BJ (cell line): Measurements from ENCODE around the gene ACADSB. TPM values are rescaled to one million over a fixed set of nuclear protein-coding genes. Genes with fewer than 3 reads are reported as not detected.

ENCODE experiments used
- CTCF ChIA-PET: fragments of 350-600 bp; formaldehyde crosslinking; extraction: SDS; loops from one replicate; lab custom pipeline; 2021; ENCODE audit warnings: antibody characterized with exemption, inconsistent platforms; lab: Yijun Ruan, JAX
- POLR2A ChIA-PET: fragments of 300-600 bp; sonication (Branson Sonifier 250); formaldehyde crosslinking; extraction: SDS; loops from one replicate; lab custom pipeline; 2021; ENCODE audit warnings: antibody characterized with exemption; lab: Charles Lee
- DNase-seq: peaks from one replicate; pipeline ENCODE4 v3.0.0-alpha.2; 2011; ENCODE audit warnings: low read depth
- H3K27me3 ChIP-seq: 2 replicates; pipeline ENCODE4 v1.6.0; 2011; ENCODE audit warnings: low read length; ENCODE audit not compliant: control insufficient read depth, insufficient read depth
- H3K36me3 ChIP-seq: 2 replicates; pipeline ENCODE4 v1.5.1; 2011; ENCODE audit warnings: low read length; ENCODE audit not compliant: control insufficient read depth, insufficient read depth
- H3K4me3 ChIP-seq: 2 replicates; pipeline ENCODE4 v1.5.1; 2011; ENCODE audit warnings: low read depth, mild to moderate bottlenecking, control low read depth, low read length
- CTCF ChIP-seq: IDR thresholded peaks from 2 replicates; pipeline ENCODE4 v1.5.1; 2011; ENCODE audit warnings: low read depth, mild to moderate bottlenecking, control low read depth, inconsistent platforms, low read length, moderate library complexity; ENCODE audit not compliant: insufficient read depth
- polyA plus RNA-seq: library from polyadenylated mRNA; depleted of rRNA; stranded (reverse); fragments of >200 nt; gene quantifications from 2 replicates; pipeline ENCODE4 v1.2.3, GENCODE V29; 2011

Gene ACADSB
- polyA plus RNA-seq, 1 experiment: 5.2 TPM

- ChIA-PET CTCF (no interaction called here), POLR2A (no interaction called here)
- Histone ChIP-seq H3K27me3 (no peaks in the 10 kb centered on the region), H3K36me3 (no peaks in the 10 kb centered on the region), H3K4me3 (no peak overlapping the region)
- TF ChIP-seq CTCF: no peak
- no peak for DNase-seq
Observed at GRCh38 chr10:123069246-123069986, 60.6 kb downstream of the ACADSB start.

GRCh38 chr10:123073187-123073586 is 64.4 kb downstream of the ACADSB start:
- ChIA-PET CTCF (no interaction called here), POLR2A (no interaction called here)
- no peak for DNase-seq
- Histone ChIP-seq H3K27me3 (no peaks in the 10 kb centered on the region), H3K36me3 (no peaks in the 10 kb centered on the region), H3K4me3 (no peak overlapping the region)
- no peak for TF ChIP-seq CTCF

- ChIA-PET CTCF (no interaction called here), POLR2A (no interaction called here)
- Histone ChIP-seq H3K27me3 (no peaks in the 10 kb centered on the region), H3K4me3 (no peak overlapping the region), H3K36me3 (no peaks in the 10 kb centered on the region)
- DNase-seq: no peak
- no peak for TF ChIP-seq CTCF
Observed at GRCh38 chr10:123074215-123074614, 65.4 kb downstream of the ACADSB start.

- H3K36me3 ChIP-seq: no peaks in the 10 kb centered on the region
- no peak for TF ChIP-seq CTCF
- no peak for DNase-seq
- H3K4me3 ChIP-seq: no peak overlapping the region
- H3K27me3 ChIP-seq: no peaks in the 10 kb centered on the region
- ChIA-PET POLR2A (no interaction called here), CTCF (no interaction called here)
Observed at GRCh38 chr10:123081896-123082295, 73.1 kb downstream of the ACADSB start.

- Histone ChIP-seq H3K36me3 (no peaks in the 10 kb centered on the region), H3K4me3 (no peak overlapping the region), H3K27me3 (no peaks in the 10 kb centered on the region)
- POLR2A ChIA-PET: no interaction called here
- no peak for TF ChIP-seq CTCF
- no peak for DNase-seq
- CTCF ChIA-PET: no interaction called here
Observed at GRCh38 chr10:123083811-123084210, 75.0 kb downstream of the ACADSB start.
